Neural progenitor cell (in vitro differentiated cells): Measurements from ENCODE around the gene SENP1. TPM values are rescaled to one million over a fixed set of nuclear protein-coding genes. Genes with fewer than 3 reads are reported as not detected.

Experiments used
- DNase-seq: peaks from one replicate; pipeline ENCODE4 v3.0.0-alpha.2; 2016; ENCODE audit warnings: low spot score
- H2AFZ ChIP-seq: fragments of 200-600 bp; sonication (generic); replicated peaks from 2 replicates; pipeline ENCODE4 v1.6.1; 2016; ENCODE audit warnings: antibody characterized with exemption
- H3F3A ChIP-seq: fragments of 200-600 bp; sonication (generic); 2 replicates; pipeline ENCODE4 v1.6.1; 2016; ENCODE audit warnings: antibody characterized with exemption, low read depth
- H3K27ac ChIP-seq: fragments of 200-600 bp; sonication (generic); 2 replicates; pipeline ENCODE4 v1.5.1; 2016; ENCODE audit warnings: mild to moderate bottlenecking
- H3K27me3 ChIP-seq: fragments of 200-600 bp; sonication (generic); 2 replicates; pipeline ENCODE4 v1.6.1; 2016; ENCODE audit warnings: mild to moderate bottlenecking, moderate library complexity
- H3K36me3 ChIP-seq: fragments of 200-600 bp; sonication (generic); 2 replicates; pipeline ENCODE4 v1.5.1; 2016
- H3K4me1 ChIP-seq: fragments of 200-600 bp; sonication (generic); 2 replicates; pipeline ENCODE4 v1.6.1; 2016; ENCODE audit warnings: mixed run types
- H3K4me2 ChIP-seq: fragments of 200-600 bp; sonication (generic); 2 replicates; pipeline ENCODE4 v1.6.1; 2016
- H3K4me3 ChIP-seq: fragments of 200-600 bp; sonication (generic); 2 replicates; pipeline ENCODE4 v1.5.1; 2016
- H3K79me2 ChIP-seq: fragments of 200-600 bp; sonication (generic); 2 replicates; pipeline ENCODE4 v1.6.1; 2016; ENCODE audit warnings: low read depth
- H3K9ac ChIP-seq: fragments of 200-600 bp; sonication (generic); 2 replicates; pipeline ENCODE4 v1.6.1; 2016
- H3K9me3 ChIP-seq: fragments of 200-600 bp; sonication (generic); 2 replicates; pipeline ENCODE4 v1.5.1; 2016; ENCODE audit warnings: low read depth
- H4K20me1 ChIP-seq: fragments of 200-600 bp; sonication (generic); 2 replicates; pipeline ENCODE4 v1.6.1; 2016; ENCODE audit warnings: low read depth
- H3K27ac Mint-ChIP-seq: 3 replicates; pipeline ENCODE4 v1.8.0; 2021; ENCODE audit warnings: mixed read lengths
- H3K27me3 Mint-ChIP-seq: 2 replicates; pipeline ENCODE4 v1.8.0; 2022; ENCODE audit warnings: low read depth, mild to moderate bottlenecking, inconsistent platforms, moderate library complexity, mixed read lengths; ENCODE audit not compliant: insufficient read depth
- H3K36me3 Mint-ChIP-seq: 3 replicates; pipeline ENCODE4 v1.8.0; 2021; ENCODE audit warnings: mixed read lengths
- H3K4me1 Mint-ChIP-seq: 3 replicates; pipeline ENCODE4 v1.8.0; 2021; ENCODE audit warnings: mixed read lengths
- H3K4me3 Mint-ChIP-seq: 3 replicates; pipeline ENCODE4 v1.8.0; 2021; ENCODE audit warnings: mild to moderate bottlenecking, moderate library complexity, mixed read lengths
- H3K9me3 Mint-ChIP-seq: 3 replicates; pipeline ENCODE4 v1.8.0; 2020; ENCODE audit warnings: mixed read lengths
- EZH2 ChIP-seq: fragments of 200-600 bp; sonication (generic); IDR thresholded peaks from 2 replicates; pipeline ENCODE4 v1.6.1; 2017; ENCODE audit warnings: antibody characterized with exemption, mild to moderate bottlenecking, moderate library complexity
- EZH2phosphoT487 ChIP-seq: fragments of 200-600 bp; sonication (generic); IDR thresholded peaks from 2 replicates; pipeline ENCODE4 v1.6.1; 2017; ENCODE audit warnings: antibody characterized with exemption
- total RNA-seq: library from RNA; depleted of rRNA; stranded (reverse); fragments of >200 nt; gene quantifications from 2 replicates; pipeline ENCODE4 v1.2.3, GENCODE V29; 2015; ENCODE audit warnings: low replicate concordance
- TF ChIP-seq, protein P1 (sequence below): fragments of 200-600 bp; sonication (generic); IDR thresholded peaks from 2 replicates; pipeline ENCODE4 v1.5.1; 2017; ENCODE audit warnings: antibody characterized with exemption, mild to moderate bottlenecking

Gene SENP1
- total RNA-seq, 1 donor from 2014 or later: 89.9 TPM

DNA sequence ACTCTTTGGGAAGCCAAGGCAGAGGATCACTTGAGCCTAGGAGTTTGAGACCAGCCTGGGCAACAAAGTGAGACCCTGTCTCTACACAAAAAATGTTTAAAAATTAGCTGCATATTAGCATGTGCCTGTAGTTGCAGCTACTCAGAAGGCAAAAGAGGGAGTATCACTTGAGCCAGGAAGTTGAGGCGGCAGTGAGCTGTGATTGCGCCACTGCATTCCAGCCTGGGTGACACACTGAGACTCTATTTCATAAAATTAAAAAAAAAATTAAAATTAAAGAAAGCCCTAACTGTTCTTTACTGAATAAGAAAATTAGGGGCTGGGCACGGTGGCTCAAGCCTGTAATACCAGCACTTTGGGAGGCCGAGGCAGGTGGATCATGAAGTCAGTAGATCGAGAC, 27.0 kb downstream of the SENP1 start:
- no peak for TF ChIP-seq EZH2phosphoT487
- TF ChIP-seq EZH2: no peak
- Mint-ChIP-seq H3K27me3 (no peaks in the 10 kb centered on the region), H3K27ac (no peak overlapping the region), H3K4me3 (no peak overlapping the region), H3K36me3 (peaks cover 17% of the 10 kb centered on the region), H3K4me1 (no peaks in the 10 kb centered on the region), H3K9me3 (peaks cover 5% of the 10 kb centered on the region)
- Histone ChIP-seq H2AFZ (no peak overlapping the region), H3K27me3 (no peaks in the 10 kb centered on the region), H3K4me3 (no peak overlapping the region), H3K9me3 (no peaks in the 10 kb centered on the region), H3K4me2 (no peak overlapping the region), H3K9ac (no peak overlapping the region), H4K20me1 (no peaks in the 10 kb centered on the region), H3K4me1 (no peaks in the 10 kb centered on the region), H3K27ac (no peak overlapping the region), H3K36me3 (peaks cover 18% of the 10 kb centered on the region), H3K79me2 (no peaks in the 10 kb centered on the region), H3F3A (no peaks in the 10 kb centered on the region)
- DNase-seq: no peak

- Mint-ChIP-seq H3K27me3 (no peaks in the 10 kb centered on the region), H3K4me3 (no peak overlapping the region), H3K9me3 (peaks cover 5% of the 10 kb centered on the region)
Measured at GRCh38 chr12:48077111-48077510, 28.8 kb downstream of the SENP1 start.

GRCh38 chr12:48075832-48076231, 30.0 kb downstream of the SENP1 start:
- Histone ChIP-seq H2AFZ (no peak overlapping the region), H3K27ac (no peak overlapping the region), H3K27me3 (no peaks in the 10 kb centered on the region), H4K20me1 (no peaks in the 10 kb centered on the region), H3K36me3 (peaks cover 17% of the 10 kb centered on the region), H3F3A (no peaks in the 10 kb centered on the region), H3K4me3 (no peak overlapping the region), H3K9ac (no peak overlapping the region), H3K9me3 (no peaks in the 10 kb centered on the region), H3K79me2 (no peaks in the 10 kb centered on the region), H3K4me2 (no peak overlapping the region), H3K4me1 (no peaks in the 10 kb centered on the region)
- no peak overlapping the region for H3K4me3 Mint-ChIP-seq
- no peak for DNase-seq
- TF ChIP-seq, protein P1, sequence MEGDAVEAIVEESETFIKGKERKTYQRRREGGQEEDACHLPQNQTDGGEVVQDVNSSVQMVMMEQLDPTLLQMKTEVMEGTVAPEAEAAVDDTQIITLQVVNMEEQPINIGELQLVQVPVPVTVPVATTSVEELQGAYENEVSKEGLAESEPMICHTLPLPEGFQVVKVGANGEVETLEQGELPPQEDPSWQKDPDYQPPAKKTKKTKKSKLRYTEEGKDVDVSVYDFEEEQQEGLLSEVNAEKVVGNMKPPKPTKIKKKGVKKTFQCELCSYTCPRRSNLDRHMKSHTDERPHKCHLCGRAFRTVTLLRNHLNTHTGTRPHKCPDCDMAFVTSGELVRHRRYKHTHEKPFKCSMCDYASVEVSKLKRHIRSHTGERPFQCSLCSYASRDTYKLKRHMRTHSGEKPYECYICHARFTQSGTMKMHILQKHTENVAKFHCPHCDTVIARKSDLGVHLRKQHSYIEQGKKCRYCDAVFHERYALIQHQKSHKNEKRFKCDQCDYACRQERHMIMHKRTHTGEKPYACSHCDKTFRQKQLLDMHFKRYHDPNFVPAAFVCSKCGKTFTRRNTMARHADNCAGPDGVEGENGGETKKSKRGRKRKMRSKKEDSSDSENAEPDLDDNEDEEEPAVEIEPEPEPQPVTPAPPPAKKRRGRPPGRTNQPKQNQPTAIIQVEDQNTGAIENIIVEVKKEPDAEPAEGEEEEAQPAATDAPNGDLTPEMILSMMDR: no peak
- no peak for TF ChIP-seq EZH2
- no peak for TF ChIP-seq EZH2phosphoT487
- H3K27me3 Mint-ChIP-seq: no peaks in the 10 kb centered on the region
- H3K27ac Mint-ChIP-seq: no peak overlapping the region
- no peaks in the 10 kb centered on the region for H3K4me1 Mint-ChIP-seq
- H3K36me3 Mint-ChIP-seq: peaks cover 17% of the 10 kb centered on the region
- H3K9me3 Mint-ChIP-seq: peaks cover 5% of the 10 kb centered on the region

More at GRCh38 chr12:48077111-48077510, 28.8 kb downstream of the SENP1 start:
- H2AFZ ChIP-seq: no peak overlapping the region
- TF ChIP-seq, protein P1: no peak
- TF ChIP-seq EZH2: no peak
- no peak for TF ChIP-seq EZH2phosphoT487
- H3K79me2 ChIP-seq: no peaks in the 10 kb centered on the region
- Mint-ChIP-seq H3K4me1 (no peaks in the 10 kb centered on the region), H3K36me3 (peaks cover 14% of the 10 kb centered on the region), H3K27ac (no peak overlapping the region)
- H3K4me3 ChIP-seq: no peak overlapping the region
- H3K9ac ChIP-seq: no peak overlapping the region
- no peaks in the 10 kb centered on the region for H3K27me3 ChIP-seq
- no peaks in the 10 kb centered on the region for H3F3A ChIP-seq
- H3K9me3 ChIP-seq: no peaks in the 10 kb centered on the region
- H3K4me1 ChIP-seq: no peaks in the 10 kb centered on the region
- no peak overlapping the region for H3K27ac ChIP-seq
- no peak overlapping the region for H3K4me2 ChIP-seq
- no peak for DNase-seq
- H4K20me1 ChIP-seq: no peaks in the 10 kb centered on the region
- peaks cover 16% of the 10 kb centered on the region for H3K36me3 ChIP-seq

GRCh38 chr12:48074266-48074665, 31.6 kb downstream of the SENP1 start:
- Mint-ChIP-seq H3K4me1 (no peaks in the 10 kb centered on the region), H3K4me3 (no peak overlapping the region), H3K27ac (no peak overlapping the region), H3K9me3 (peaks cover 5% of the 10 kb centered on the region), H3K27me3 (no peaks in the 10 kb centered on the region), H3K36me3 (peaks cover 22% of the 10 kb centered on the region)
- H3K9ac ChIP-seq: no peak overlapping the region
- H3K4me2 ChIP-seq: no peak overlapping the region
- no peak overlapping the region for H3K27ac ChIP-seq
- H3K36me3 ChIP-seq: peaks cover 14% of the 10 kb centered on the region
- TF ChIP-seq, protein P1: no peak
- TF ChIP-seq EZH2 (no peak), EZH2phosphoT487 (no peak)
- no peaks in the 10 kb centered on the region for H3K9me3 ChIP-seq
- no peak overlapping the region for H2AFZ ChIP-seq
- H4K20me1 ChIP-seq: no peaks in the 10 kb centered on the region
- no peak overlapping the region for H3K4me3 ChIP-seq
- no peak for DNase-seq
- no peaks in the 10 kb centered on the region for H3K27me3 ChIP-seq
- no peaks in the 10 kb centered on the region for H3K79me2 ChIP-seq
- H3K4me1 ChIP-seq: no peaks in the 10 kb centered on the region
- H3F3A ChIP-seq: no peaks in the 10 kb centered on the region
